ENCODE data around the gene EIF4B.

The EIF4B gene

DNA sequence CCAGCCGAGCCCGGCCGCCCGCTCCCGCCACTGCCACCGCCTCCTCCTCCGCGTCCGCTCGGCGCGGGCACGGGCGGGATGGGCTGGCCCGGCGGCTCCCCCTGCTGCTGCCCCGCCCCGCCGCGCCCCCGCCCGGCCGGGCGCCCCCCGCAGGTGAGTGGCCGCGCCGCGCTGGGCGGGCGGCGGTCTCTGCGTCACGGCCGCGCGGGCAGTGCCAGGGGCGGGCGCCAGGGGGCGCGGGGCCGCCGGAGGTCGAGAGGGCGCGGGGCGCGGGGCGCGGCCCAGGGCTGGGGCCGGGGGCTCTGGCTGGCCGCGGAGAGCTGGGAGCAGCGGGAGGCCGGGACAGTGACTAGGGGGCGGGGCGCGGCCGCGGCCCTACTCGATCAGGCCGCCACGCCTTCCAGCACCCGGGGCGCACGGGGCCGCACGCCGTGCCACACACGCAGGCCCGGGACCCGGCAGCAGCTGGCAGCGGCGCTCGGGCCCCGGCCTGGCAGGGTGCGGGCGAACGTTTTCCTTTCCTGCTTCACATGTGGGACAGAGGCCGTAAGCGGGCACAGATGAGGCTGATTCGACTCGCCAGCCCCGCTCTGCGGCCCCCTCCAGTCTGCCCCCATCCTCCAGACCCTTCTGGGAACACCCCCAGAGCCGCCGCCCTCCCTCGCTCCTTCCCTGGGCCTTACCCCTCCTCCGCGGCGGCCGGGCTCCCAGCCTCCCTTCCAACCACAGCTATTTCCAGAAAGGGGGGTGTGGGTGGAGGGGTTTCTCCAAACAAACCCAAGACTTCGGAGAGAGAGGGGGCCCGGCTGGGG is 41.2 kb downstream of the EIF4B start:
- DNase-seq = peak in 1 of 2 experiments; percentile 77

DNA sequence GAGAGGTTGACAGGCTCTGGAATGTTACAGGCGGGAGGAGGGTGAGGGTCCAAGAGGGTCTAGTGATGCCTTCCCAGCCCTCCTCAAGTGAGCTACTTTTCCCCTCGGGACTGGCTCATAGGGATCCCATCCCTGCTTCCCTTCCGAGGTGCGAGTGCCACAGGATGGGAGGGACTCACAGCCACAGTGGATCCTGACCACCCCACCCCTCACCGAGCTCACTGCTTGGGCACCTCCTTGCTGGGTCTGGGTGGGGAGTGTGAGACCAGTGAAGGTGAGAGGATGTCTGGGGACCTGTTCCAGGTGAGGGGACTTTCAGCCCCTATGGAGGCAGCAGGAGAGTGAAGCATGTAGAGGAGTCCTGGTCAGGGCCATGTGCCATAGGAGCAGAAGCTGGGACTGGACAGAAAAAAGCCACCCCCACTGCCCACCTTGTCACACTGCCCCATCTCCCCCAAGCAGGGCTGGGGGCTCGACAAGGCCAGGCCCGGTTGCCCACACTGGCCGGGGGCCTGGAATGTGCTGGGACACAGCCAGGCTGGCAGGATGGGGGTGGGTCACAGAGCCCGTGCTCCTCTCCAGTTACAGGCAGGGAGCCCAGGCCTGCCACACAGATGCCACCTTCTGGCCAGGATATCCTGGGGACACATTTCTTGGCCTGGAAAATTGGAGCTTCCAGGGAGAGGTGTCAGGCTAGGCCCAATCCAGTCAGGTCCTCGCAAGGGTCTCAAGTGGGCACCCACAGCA is 42.0 kb downstream of the EIF4B start:
- peak; percentile 55 to 74 for DNase-seq

DNA sequence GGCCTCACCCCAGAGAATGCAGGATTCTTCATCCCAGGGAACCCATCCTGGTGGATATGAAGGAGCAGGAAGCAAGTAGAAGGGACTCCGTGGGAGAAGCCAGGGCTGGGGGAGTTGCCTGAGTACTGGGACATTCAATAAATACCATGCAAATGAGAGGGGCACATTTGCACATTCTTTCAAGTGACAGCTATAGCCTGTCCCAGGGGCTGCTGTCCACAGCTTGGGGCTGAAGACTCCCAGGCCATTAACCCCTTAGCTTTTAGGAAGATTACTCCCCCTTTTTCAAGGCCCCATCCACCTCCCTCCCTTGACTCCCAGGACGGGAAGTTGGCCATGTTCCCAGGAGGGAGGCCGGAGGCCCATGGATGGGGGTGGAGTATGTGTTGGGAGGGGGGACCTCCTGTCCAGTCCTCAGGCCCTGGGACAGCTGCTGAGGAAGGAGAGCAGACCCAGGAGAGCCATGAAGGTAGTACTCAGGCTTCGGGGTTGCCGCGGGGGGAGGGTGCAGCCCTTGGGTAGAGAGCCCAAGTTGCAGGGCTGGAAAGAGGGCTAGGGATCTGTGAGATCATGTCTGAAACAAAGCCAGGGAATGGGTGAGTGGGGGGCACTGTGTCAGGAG is 42.6 kb downstream of the EIF4B start:
- peak in 1 of 2 experiments; percentile 66 for DNase-seq

DNA sequence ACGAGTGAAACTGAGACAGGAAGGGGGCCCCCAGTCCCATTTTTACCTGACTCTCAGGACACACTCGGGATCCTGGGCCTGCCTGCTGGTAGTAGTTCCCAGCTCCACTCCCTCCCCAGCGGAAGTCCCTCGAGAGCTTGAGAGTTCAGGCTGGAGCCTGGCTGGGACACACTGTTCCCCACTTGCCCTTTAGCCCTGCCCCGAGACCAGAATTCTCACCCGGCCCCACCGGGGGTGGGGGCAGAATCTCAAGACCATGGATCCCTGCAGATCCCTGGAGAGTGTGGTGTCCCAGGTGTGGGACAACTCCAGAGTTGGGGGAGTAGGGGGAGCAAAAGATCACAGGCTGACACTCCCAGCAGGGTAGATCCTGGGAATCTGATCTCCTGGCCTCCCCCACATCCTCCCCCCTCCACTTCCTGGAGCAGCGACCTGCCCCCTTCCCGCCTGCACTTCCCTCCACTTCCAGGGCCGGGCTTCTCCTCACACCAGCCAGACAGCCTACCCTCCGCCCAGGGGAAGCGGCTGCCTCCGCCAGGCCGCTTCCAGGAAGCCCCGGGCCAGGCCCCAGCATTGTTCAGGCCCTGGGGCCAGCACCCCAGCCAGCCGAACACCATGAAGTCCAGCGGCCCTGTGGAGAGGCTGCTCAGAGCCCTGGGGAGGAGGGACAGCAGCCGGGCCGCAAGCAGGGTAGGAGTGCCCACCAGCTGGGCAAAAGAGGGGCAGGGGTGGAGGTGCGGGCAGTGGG is 43.5 kb downstream of the EIF4B start, which contains the start of gene TNS2:
TNS2 (plus strand) TSS at position 495 of the 748 bp plus-strand sequence; CDS start at position 616, 121 bp downstream.
- peak; percentile 38 to 63 for DNase-seq

DNA sequence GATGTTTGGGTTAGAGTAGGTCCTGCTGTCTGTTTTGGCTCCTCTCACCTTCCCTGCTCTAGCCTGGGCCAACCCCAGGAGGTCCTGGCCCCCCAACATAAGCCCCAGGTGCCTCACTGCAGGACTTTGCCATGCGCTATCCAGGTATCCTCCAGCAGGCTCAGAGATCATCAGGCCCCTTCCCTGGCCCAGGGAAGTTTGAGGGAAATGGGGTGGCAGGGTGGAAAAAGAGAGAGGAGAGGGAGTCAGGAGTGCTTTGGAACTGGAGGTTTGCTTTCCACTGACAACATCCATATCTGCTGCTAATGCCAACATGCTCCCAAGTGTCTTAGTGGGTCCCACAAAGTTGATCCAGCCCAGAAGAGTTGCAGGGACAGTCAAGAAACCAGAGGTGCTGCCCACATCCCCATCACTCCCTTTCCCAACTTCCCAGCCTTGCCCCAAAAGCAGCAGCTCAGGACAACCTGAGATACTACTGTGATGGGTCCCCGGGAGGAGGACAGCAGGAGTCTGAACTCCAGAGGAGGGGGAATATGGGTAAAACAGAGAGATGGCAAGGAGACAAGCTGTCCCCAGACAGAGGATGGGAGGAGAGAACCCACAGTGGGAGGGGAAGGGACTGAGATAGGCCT is 44.3 kb downstream of the EIF4B start:
- DNase-seq = no peak

DNA sequence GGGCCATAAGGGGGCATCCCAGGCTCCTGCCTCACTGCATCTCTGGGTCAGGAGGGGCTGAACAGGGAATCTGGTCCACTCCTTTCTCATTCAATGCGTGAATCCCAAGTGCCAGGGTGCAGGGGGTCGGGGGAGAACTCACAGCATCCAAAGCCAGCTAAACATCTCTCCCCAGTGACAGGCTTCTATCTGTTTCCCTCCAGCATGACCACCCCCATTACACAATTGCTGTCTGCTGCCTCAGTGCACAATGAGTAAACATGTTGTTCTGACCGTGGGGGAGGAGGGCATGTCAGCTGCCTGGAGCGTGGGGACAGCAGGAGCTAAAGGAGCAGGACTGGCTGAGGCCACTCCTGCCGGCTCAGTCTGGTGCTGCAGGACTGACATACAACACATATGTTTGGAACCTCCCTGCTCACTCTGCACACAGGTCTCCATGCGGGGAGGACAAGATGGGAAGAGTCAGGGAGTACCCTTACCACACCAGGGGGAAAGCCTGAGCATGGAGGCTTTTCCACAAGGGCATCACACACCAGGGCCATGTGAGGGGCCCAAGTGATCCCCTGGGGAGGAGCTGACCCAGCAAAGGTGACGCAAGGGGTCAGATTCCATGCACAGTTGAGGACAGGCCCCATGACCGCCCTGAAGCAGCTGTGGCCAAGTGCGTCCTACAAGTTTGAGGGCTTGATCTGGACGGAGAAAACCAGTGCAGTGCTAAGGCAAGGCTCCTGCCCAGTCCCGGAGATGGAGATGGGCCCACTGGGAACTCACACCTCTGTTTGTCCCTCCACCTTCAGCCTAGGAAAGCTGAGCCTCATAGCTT is 45.0 kb downstream of the EIF4B start:
- no peak for DNase-seq

DNA sequence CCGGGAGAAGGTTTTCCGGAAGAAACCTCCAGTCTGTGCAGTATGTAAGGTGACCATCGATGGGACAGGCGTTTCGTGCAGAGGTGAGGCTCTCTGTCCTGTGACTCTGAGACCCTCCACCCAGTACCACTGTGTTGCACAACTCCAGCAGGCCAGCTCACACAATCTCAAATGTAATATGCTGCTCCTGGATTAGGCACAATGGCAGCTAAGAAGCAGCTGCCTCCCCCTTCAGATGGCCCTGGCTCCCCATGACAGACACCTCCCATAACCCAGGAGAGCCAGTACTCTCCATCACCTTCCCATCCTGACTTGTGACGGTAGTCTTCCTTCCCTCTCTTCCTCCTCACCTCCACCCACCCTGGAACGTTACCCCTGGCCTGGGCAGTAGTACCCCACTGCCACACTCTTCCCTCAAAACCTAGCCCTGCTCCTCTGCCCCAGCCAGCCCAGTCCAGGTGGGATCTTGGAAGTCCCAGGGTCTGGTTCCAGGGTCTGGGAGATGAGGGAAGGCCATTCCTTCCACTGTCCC is 45.7 kb downstream of the EIF4B start:
- no peak for DNase-seq

DNA sequence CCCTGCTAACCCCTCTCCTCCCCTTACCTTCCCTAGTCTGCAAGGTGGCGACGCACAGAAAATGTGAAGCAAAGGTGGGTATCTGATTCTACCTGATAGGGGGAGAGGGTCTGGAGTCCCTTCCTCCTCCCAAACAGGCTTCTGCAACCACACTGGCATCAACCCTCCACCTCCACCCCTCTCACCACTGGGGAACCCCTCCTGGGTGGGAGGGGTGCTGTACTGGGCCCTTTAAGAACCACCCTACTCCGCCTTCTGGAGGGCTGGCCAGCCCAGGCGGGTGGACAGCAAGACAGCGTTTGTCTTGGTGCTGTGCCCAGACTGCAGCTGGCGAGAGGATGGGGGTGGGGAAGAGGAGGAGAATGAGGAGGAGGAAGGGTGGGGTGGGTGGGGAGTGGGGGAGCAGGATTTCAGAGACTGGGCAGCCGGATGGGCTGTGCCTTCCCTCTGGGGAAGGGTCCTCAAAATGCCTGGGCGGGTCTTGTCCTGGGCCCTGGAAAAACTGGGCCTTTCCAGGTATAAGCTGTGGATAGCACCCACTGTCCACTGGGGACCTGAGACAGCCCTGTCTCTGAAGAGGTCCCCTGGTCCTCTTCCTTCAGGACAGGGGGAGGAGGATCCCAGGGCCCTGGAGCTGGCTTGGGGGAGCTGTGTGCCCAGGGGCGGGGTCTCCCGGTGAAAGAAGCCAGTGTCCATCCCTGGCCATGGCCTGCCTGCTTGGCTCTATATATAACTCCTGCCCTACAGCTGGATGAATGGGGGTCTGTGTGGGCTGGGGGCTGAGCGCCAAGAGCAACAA is 46.4 kb downstream of the EIF4B start:
- peak in 1 of 2 experiments; percentile 30 for DNase-seq

DNA sequence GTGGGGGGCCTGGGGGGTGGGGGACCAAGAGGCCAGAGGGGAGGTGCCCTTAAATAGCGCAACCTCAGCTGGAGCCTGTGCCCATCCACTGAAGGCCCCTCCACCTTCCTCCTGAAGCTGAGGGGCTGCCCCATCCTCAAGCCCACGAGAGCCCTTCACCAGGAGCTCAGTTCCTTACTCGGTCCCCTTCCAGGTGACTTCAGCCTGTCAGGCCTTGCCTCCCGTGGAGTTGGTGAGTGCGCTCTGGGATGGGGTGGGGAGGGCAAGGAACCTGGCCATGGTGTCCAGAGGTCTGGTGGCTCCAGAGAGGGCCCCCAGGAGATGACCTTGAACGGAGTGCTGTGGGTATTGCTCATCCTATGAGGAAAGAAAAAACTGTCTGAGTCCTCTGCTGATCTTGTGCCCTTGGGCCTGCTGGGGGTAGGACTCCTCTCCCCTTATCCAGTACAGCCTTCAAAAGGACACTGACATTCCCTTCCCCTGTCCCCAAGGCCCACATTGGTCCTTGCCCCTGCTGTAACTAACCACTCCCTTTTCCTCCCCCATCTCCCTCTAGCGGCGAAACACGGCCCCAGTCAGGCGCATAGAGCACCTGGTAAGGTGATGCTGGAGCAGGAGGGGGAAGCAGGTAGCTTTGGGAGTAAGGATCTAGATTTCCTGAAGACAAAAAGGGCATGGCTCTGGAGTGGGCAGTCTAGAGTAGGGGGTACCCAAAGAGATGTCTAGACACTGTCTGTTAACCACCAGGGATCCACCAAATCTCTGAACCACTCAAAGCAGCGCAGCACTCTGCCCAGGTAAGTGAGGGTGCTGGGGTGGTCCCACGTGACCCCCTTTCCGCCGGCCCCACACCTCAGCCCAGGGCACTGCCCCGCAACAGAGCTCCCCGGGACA is 47.2 kb downstream of the EIF4B start:
- DNase-seq = peak in 1 of 2 experiments; percentile 29

DNA sequence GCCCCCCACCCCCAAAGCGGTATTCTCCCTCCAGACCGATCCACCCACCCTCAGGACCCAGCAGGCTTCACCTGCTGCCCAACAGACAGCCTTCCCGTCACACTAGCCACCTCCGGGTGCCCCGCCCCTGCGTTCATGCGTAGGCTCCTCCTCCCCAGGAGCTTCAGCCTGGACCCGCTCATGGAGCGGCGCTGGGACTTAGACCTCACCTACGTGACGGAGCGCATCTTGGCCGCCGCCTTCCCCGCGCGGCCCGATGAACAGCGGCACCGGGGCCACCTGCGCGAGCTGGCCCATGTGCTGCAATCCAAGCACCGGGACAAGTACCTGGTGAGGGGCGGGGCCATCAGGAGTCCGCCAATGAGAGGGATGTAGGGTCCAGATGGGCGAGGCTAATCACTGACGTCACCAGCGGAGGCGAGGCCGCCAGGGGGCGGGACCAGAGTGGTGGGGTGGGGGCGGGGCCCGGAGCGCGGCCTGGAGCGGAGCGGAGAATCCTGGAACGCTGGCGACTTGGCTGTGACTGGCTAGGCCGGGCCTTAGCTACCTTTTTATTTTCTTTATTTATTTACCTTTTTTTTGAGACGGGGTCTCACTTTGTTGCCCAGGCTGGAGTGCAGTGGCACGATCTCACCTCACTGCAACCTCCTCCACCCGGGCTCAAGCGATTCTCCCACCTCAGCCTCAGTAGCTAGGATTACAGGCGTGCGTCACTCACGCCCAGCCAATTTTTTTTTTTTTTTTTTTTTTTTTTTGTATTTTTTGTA is 48.0 kb downstream of the EIF4B start:
- peak in 1 of 2 experiments; percentile 62 for DNase-seq

DNA sequence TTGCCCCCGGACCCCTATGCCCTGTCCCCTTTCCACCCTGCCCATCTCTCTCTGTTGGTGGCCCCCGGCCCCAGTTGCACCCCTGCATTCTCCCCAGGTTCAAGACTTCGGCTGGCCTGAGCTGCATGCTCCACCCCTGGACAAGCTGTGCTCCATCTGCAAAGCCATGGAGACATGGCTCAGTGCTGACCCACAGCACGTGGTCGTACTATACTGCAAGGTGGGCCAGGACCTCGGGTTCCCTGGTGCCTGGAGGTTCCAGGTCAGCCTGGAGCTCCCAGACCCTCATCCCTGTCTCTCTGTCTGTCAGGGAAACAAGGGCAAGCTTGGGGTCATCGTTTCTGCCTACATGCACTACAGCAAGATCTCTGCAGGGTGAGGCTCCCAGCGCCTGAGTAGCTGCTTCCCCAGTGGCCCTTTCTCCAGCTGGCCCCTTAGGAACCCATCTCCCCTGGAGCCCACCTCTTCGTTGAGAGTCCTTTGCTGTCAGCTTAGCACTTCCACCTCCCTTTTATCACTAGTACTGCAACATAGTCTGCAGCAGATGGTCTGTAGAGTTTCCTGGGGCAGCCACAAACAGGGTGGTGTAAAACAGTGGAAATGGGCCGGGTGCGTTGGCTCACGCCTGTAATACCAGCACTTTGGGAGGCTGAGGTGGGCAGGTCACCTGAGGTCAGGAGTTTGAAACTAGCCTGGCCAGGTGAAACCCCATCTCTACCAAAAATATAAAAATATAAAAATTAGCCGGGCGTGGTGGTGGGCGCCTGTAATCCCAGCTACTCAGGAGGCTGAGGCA is 49.4 kb downstream of the EIF4B start:
- no peak for DNase-seq

DNA sequence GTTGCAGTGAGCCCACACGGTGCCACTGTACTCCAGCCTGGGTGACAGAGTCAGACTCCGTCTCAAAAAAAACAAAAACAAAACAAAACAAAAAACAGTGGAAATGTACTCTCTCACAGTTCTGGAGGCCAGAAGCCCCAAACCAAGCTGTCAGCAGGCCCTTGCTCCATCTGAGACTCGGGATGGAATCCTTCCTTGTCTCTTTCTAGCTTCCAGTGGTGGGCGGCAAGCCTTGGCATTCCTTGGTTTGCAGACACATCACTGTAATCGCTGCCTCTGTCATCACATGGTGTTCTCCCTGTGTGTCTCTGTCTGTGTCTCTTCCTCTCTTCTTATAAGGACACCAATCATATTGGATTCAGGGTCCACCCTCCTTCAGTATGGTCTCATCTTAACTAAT is 50.0 kb downstream of the EIF4B start:
- DNase-seq = no peak

DNA sequence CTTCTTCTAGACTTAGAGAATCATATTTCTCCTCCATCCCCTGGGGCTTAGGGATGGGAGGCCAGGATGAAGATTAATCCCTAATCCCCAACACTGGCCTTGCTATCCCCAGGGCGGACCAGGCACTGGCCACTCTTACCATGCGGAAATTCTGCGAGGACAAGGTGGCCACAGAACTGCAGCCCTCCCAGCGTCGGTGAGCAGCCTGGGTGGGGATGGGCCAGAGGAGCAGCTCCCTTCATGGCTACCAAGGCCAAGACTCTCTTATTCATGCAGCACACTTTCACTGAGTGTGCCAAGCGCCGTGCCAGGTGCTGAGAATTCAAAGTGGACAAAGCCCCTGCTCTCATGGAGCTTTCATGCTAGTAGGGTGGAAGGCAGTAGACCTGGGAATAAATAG is 50.6 kb downstream of the EIF4B start:
- DNase-seq = no peak

DNA sequence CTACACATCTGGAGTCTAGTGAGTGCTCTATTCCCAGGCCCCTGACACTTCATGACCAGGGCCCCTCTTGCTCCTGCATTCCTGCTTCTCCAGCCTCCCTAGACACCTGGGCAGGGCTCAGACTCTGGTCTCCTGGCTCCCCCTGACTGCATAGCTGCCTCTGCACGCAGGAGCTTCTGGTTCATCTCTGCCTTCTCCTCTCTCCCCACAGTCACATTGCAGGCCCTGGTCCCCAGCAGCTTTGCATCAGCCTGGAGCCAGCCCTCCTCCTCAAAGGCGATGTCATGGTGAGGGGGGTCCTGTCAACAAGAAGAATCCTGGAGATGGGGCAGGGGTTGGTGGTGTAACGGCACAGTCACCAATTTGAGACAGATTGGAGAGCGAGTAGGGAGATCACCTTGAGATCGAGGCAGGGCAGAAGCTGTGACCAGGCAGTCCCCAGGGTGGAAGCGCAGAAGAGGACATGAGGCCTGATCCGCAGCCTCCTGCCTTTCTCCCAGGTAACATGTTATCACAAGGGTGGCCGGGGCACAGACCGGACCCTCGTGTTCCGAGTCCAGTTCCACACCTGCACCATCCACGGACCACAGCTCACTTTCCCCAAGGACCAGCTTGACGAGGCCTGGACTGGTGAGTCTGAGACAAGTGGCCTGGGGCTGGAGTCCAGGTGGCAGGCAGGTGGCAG is 51.7 kb downstream of the EIF4B start:
- DNase-seq = no peak

DNA sequence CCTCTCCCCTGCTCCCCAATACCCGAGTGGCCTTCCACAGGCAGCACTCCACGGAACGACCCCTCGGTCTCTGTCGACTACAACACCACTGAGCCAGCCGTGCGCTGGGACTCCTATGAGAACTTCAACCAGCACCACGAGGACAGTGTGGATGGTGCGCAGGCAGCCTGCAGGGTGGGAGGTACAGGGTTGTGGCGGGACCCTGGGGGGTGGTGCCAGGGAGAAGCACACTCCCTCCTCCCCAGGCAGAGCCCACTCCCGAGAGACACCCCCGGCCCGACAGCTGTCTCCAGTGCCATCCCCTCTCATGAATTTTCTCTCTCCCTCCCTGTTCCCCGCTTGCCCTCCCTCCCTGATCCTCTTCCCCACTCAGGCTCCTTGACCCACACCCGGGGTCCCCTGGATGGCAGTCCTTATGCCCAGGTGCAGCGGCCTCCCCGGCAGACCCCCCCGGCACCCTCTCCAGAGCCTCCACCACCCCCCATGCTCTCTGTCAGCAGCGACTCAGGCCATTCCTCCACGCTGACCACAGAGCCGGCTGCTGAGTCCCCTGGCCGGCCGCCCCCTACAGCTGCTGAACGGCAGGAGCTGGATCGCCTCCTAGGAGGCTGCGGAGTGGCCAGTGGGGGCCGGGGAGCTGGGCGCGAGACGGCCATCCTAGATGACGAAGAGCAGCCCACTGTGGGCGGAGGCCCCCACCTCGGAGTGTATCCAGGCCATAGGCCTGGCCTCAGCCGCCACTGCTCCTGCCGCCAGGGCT is 52.6 kb downstream of the EIF4B start:
- no peak for DNase-seq

DNA sequence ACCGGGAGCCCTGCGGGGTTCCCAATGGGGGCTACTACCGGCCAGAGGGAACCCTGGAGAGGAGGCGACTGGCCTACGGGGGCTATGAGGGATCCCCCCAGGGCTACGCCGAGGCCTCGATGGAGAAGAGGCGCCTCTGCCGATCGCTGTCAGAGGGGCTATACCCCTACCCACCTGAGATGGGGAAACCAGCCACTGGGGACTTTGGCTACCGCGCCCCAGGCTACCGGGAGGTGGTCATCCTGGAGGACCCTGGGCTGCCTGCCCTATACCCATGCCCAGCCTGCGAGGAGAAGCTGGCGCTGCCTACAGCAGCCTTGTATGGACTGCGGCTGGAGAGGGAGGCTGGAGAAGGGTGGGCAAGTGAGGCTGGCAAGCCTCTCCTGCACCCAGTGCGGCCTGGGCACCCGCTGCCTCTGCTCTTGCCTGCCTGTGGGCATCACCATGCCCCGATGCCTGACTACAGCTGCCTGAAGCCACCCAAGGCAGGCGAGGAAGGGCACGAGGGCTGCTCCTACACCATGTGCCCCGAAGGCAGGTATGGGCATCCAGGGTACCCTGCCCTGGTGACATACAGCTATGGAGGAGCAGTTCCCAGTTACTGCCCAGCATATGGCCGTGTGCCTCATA is 53.3 kb downstream of the EIF4B start:
- no peak for DNase-seq
